PC-9 (cell line): ENCODE measurements around the gene KRTAP6-3. TPM values are rescaled to one million over a fixed set of nuclear protein-coding genes. Genes with fewer than 3 reads are reported as not detected.

Source experiments
- BruUV-seq: library from RNA; stranded (reverse); fragments of 400-500 nt; replicated peaks from 2 replicates; lab custom pipeline; 2021; lab: Mats Ljungman, UMichigan
- CTCF ChIA-PET: fragments of 300-600 bp; sonication (Branson Sonifier 250); formaldehyde crosslinking; loops from one replicate; lab custom pipeline; 2022; ENCODE audit warnings: antibody characterized with exemption; lab: Charles Lee
- POLR2A ChIA-PET: fragments of 300-600 bp; sonication (Branson Sonifier 250); formaldehyde crosslinking; loops from one replicate; lab custom pipeline; 2022; ENCODE audit warnings: antibody characterized with exemption; ENCODE audit not compliant: unreplicated experiment; lab: Charles Lee
- DNase-seq, 2 experiments: peaks; one replicate each; pipeline versions ENCODE4 v3.0.0 to v3.0.0-alpha.2; 2015 to 2022; ENCODE audit warnings: mixed read lengths in 1 of 2
- H2AFZ ChIP-seq: fragments of 200-600 bp; sonication (generic); 2 replicates; pipeline ENCODE4 v1.8.1; 2017; ENCODE audit warnings: antibody characterized with exemption
- H3F3A ChIP-seq: fragments of 200-600 bp; sonication (generic); 2 replicates; pipeline ENCODE4 v1.8.1; 2017; ENCODE audit warnings: antibody characterized with exemption, mild to moderate bottlenecking, low read depth; ENCODE audit not compliant: insufficient read depth
- H3K27ac ChIP-seq: fragments of 200-600 bp; sonication (generic); 2 replicates; pipeline ENCODE4 v1.6.1; 2016; ENCODE audit warnings: mixed run types
- H3K27me3 ChIP-seq: fragments of 200-600 bp; sonication (generic); 2 replicates; pipeline ENCODE4 v1.6.1; 2016; ENCODE audit warnings: low read depth, mixed run types; ENCODE audit not compliant: insufficient read depth
- H3K36me3 ChIP-seq: fragments of 200-600 bp; sonication (generic); 2 replicates; pipeline ENCODE4 v1.6.1; 2016; ENCODE audit warnings: low read depth, mixed run types
- H3K4me1 ChIP-seq: fragments of 200-600 bp; sonication (generic); replicated peaks from 2 replicates; pipeline ENCODE4 v1.6.1; 2016; ENCODE audit warnings: mixed run types; ENCODE audit not compliant: insufficient read depth
- H3K4me2 ChIP-seq: fragments of 200-600 bp; sonication (generic); 2 replicates; pipeline ENCODE4 v1.6.1; 2017; ENCODE audit warnings: mixed run types
- H3K4me3 ChIP-seq: fragments of 200-600 bp; sonication (generic); 2 replicates; pipeline ENCODE4 v1.6.1; 2016; ENCODE audit warnings: mixed run types
- H3K79me2 ChIP-seq: fragments of 200-600 bp; sonication (generic); 2 replicates; pipeline ENCODE4 v1.6.1; 2017; ENCODE audit warnings: low read depth, mixed run types
- H3K9me2 ChIP-seq: fragments of 200-600 bp; sonication (generic); 2 replicates; pipeline ENCODE4 v1.8.1; 2017; ENCODE audit warnings: mild to moderate bottlenecking; ENCODE audit not compliant: insufficient read depth
- H3K9me3 ChIP-seq: fragments of 200-600 bp; sonication (generic); 2 replicates; pipeline ENCODE4 v1.8.1; 2016; ENCODE audit warnings: low read depth; ENCODE audit not compliant: insufficient read depth
- H4K20me1 ChIP-seq: fragments of 200-600 bp; sonication (generic); 2 replicates; pipeline ENCODE4 v1.8.1; 2017; ENCODE audit not compliant: insufficient read depth
- CTCF ChIP-seq: fragments of 200-600 bp; sonication (generic); conservative IDR thresholded peaks from 2 replicates; pipeline ENCODE4 v1.6.1; 2017; ENCODE audit warnings: mixed run types, antibody characterized with exemption, mild to moderate bottlenecking, moderate library complexity
- EZH2 ChIP-seq: fragments of 200-600 bp; sonication (generic); IDR thresholded peaks from 2 replicates; pipeline ENCODE4 v1.8.0; 2017; ENCODE audit warnings: antibody characterized with exemption, low read depth
- intact Hi-C: fragments of 100-400 bp; cut with micrococcal nuclease; formaldehyde crosslinking; loops from one replicate; pipeline ENCODE4 v1.10.0; 2022; ENCODE audit not compliant: unreplicated experiment
- total RNA-seq: library from RNA; stranded (reverse); gene quantifications from 2 replicates; pipeline ENCODE4 v1.2.3, GENCODE V29; 2021

Gene KRTAP6-3
- total RNA-seq, 1 experiment from 2014 or later, result not detected

DNA sequence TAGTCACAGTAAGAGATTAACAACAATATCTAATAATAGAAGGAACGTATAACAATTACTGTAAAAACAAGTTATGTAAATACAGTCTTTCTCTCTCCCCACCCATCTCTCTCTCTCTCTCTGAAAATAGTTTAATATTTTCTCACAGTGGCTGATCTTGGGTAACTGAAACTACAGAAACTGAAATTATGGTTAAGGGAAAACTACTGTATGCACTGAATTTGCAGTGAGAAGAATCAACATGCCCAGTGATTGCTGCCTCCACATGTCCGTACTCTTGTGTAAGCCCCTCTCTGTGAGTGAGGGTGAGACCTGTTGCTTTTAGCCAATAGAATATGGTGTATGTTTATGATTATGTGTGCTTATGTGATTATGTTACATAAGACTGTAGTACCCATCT is 19.9 kb downstream of the KRTAP6-3 start:
- no peaks in the 10 kb centered on the region for H3K4me1 ChIP-seq
- no peak overlapping the region for H2AFZ ChIP-seq
- no peak overlapping the region for H3K4me3 ChIP-seq
- H3K79me2 ChIP-seq, result no peaks in the 10 kb centered on the region
- TF ChIP-seq CTCF, result no peak
- H3K27ac ChIP-seq, result no peak overlapping the region
- H3K9me2 ChIP-seq, result no peaks in the 10 kb centered on the region
- BruUV-seq, result no TSS peak
- CTCF ChIA-PET, result no interaction called here
- intact Hi-C loops, result no loop called here
- POLR2A ChIA-PET, result no interaction called here
- H3K4me2 ChIP-seq, result no peak overlapping the region
- no peaks in the 10 kb centered on the region for H3K36me3 ChIP-seq
- DNase-seq, result no peak
- no peaks in the 10 kb centered on the region for H3F3A ChIP-seq
- no peaks in the 10 kb centered on the region for H4K20me1 ChIP-seq
- H3K27me3 ChIP-seq, result no peaks in the 10 kb centered on the region
- H3K9me3 ChIP-seq, result no peaks in the 10 kb centered on the region

DNA sequence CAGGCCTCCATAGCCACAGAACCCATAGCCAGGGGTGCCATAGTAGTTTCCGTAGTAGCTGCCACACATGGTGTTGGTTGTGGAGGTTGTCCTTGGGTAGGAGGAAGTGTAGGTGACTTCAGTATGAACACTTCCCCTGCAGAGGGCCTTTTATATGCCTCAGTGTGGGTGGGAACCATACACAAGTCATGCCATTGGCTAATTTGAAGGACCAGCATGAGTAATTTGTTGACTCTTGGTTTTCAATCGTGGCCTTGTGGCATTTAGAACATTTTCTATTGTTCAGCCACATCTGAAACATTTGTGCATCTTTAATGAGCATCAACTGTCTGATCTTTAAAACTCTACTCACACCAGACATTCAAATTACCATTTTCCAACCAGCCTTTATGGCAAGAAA is 21.6 kb downstream of the KRTAP6-3 start, which contains the start of gene KRTAP6-1:
TSS of gene KRTAP6-1 (minus strand) at position 95 of the 400 bp plus-strand sequence. CDS start at position 69, 26 bp downstream.
- ChIA-PET POLR2A (no interaction called here), CTCF (no interaction called here)
- DNase-seq, result no peak
- Histone ChIP-seq H3K9me3 (no peaks in the 10 kb centered on the region), H3K4me1 (no peaks in the 10 kb centered on the region), H3K27ac (no peak within 1 kb of the TSS), H3K27me3 (no peaks in the 10 kb centered on the region), H3K4me3 (no peak within 1 kb of the TSS), H3K79me2 (no peaks in the 10 kb centered on the region), H3F3A (no peaks in the 10 kb centered on the region), H3K9me2 (no peaks in the 10 kb centered on the region), H3K4me2 (no peak within 1 kb of the TSS), H2AFZ (no peak within 1 kb of the TSS), H4K20me1 (no peaks in the 10 kb centered on the region), H3K36me3 (no peaks in the 10 kb centered on the region)
- TF ChIP-seq EZH2 (no peak), CTCF (no peak)
- BruUV-seq, result no TSS peak
- intact Hi-C loops, result no loop called here

DNA sequence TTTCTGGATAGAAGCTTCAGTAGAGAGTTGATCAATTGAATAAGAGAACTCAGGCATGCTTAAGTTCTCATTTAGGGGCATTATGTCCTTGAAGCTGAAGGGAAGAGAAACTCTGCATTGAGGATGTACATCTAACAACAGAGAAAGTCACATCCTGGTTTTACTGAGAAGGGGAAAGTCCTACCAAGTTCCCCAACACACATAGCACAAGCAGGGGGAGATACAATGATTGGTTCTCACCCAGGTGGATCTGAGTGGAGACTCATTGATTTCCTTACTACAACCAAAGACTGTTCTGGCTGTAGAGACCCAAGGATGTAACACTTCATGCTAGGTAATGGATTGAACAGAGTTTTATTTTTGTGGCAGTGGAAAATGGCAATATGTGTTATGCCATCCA is 23.0 kb downstream of the KRTAP6-3 start:
- Histone ChIP-seq H3K36me3 (no peaks in the 10 kb centered on the region), H3K27ac (no peak overlapping the region), H3K9me3 (no peaks in the 10 kb centered on the region), H3K4me2 (no peak overlapping the region), H3K79me2 (no peaks in the 10 kb centered on the region), H3F3A (no peaks in the 10 kb centered on the region), H4K20me1 (no peaks in the 10 kb centered on the region), H3K9me2 (no peaks in the 10 kb centered on the region), H2AFZ (no peak overlapping the region), H3K4me1 (no peaks in the 10 kb centered on the region), H3K4me3 (no peak overlapping the region), H3K27me3 (no peaks in the 10 kb centered on the region)
- TF ChIP-seq EZH2 (no peak), CTCF (no peak)
- ChIA-PET CTCF (no interaction called here), POLR2A (no interaction called here)
- no TSS peak for BruUV-seq
- DNase-seq, result no peak
- intact Hi-C loops, result no loop called here
